Measurements from ENCODE around the gene LRP6.
"Not testable (repeated sequence)": the region's sequence is repeated elsewhere in the genome, so short reads cannot be mapped to it uniquely, and the experiment has no call there.

Gene LRP6

GRCh38 chr12:12147111-12147510, 119.7 kb downstream of the LRP6 start:
- no peak for FAIRE-seq
- TF ChIP-seq CTCF (IDR thresholded peaks at IDR 0.05; ENCODE audit: insufficient read depth, missing control alignments) = no peak
- DNase-seq (ENCODE audit: insufficient read length, low spot score) = no peak

- not testable (repeated sequence) for FAIRE-seq; DNase-seq (ENCODE audit: insufficient read length, low spot score)
These were observed 122.3 kb downstream of the LRP6 start for GRCh38 chr12:12144531-12144930.

GRCh38 chr12:12141000-12141399, 125.8 kb downstream of the LRP6 start:
- no peak for FAIRE-seq
- no peak for TF ChIP-seq CTCF (IDR thresholded peaks at IDR 0.05; ENCODE audit: insufficient read depth, missing control alignments)
- DNase-seq (ENCODE audit: insufficient read length, low spot score) = no peak

GRCh38 chr12:12138203-12139154, 128.4 kb downstream of the LRP6 start:
- no peak for TF ChIP-seq CTCF (IDR thresholded peaks at IDR 0.05; ENCODE audit: insufficient read depth, missing control alignments)
- no peak for FAIRE-seq
- DNase-seq (ENCODE audit: insufficient read length, low spot score) = no peak

- FAIRE-seq = no peak
- no peak for DNase-seq (ENCODE audit: insufficient read length, low spot score)
- no peak for TF ChIP-seq CTCF (IDR thresholded peaks at IDR 0.05; ENCODE audit: insufficient read depth, missing control alignments)
These were observed 133.1 kb downstream of the LRP6 start for GRCh38 chr12:12133785-12134184.

- no peak for TF ChIP-seq CTCF (IDR thresholded peaks at IDR 0.05; ENCODE audit: insufficient read depth, missing control alignments)
- DNase-seq (ENCODE audit: insufficient read length, low spot score) (no peak), FAIRE-seq (no peak)
These were observed 133.6 kb downstream of the LRP6 start for GRCh38 chr12:12133259-12133658.

GRCh38 chr12:12128670-12129069, 138.2 kb downstream of the LRP6 start:
- TF ChIP-seq CTCF (IDR thresholded peaks at IDR 0.05; ENCODE audit: insufficient read depth, missing control alignments) = no peak
- FAIRE-seq = no peak
- DNase-seq (ENCODE audit: insufficient read length, low spot score) = no peak
